GM18870 (cell line): Measurements from ENCODE around the gene SYT8.
A peak's percentile ranks its signal among the peaks of the same experiment; 100 is the strongest.

Experiments used
- ATAC-seq: cut with Tn5 transposase; IDR thresholded peaks from one replicate; pipeline ENCODE4 v1.9.1; 2021; ENCODE audit warnings: moderate library complexity; ENCODE audit not compliant: unreplicated experiment

The SYT8 gene

DNA sequence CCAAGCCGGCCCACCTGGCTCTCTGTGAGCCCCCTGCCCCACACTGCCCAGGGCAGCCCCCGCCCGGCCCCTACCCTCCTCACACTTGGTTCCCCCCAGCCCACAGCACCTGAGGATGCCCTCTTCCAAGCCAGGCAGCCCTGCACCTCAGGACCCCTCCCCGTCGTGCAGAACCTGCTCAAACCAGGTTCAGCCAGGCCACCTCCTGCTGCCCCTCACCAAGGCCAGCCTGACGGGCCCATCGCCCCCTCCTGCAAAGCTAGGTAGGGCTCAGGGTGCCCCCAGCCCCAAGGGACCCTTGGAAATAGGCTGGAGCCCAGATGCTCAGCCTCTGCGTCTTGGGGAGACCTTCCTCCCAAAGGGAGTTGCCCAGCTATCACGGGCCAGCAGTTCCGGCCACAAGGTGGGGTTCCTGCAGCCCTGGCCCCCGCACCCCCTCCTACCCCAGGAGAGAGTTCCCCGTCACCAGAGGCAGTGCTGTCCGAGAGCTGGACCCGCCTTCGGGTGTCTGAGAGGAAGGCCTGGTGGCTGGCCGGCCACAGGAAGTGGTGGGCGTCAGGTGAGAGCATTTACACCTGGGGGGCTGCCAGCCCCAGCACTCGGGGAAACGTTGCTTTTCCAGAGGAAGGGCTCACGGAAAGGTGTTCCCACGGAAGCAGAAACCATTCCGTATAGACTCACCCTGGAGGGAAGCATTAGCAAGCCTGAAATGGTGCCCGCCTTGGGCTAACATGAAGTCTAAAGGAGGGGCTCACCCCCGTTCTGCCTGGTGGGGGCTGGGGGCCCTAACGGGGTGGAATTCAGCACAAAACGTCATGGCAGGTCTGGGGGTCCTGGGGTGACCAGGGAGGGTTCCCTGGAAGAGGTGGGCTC, 3.2 kb upstream of the SYT8 start:
- no peak for ATAC-seq

DNA sequence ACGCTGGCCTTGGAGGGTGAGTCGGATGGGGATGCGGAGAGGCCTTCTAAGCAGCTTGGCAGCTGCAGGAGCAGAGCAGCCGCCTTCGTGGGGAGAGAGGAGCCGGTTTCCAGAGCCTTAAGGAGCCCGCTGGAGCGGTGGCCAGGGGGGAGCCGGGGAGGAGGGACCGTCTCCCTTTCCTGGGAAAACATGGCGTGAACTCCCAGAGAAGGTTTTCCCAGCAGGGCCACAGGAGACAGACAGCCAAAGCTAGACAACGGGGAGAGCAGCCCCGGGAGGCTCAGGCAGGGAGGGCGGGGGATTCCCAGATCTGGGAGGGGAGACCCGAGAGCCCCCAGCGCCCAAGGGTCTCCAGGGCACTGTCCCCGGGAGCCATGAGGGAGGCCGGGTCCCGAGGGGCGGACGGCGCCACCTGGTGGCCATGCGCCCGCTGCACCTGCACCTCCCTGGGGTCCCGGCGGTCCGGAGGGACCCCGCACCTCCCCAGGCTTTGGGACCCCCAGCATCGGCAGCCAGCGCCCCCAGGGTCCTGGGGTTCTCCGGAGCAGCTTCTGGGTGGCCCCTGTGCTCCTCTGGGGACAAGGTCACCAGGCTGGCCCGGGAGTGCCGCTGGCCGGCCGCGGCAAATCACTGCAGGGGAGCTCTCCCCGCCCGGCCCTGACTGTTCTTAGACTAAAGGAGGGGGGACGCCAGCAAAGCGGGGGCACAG, 2.4 kb upstream of the SYT8 start:
- no peak for ATAC-seq

DNA sequence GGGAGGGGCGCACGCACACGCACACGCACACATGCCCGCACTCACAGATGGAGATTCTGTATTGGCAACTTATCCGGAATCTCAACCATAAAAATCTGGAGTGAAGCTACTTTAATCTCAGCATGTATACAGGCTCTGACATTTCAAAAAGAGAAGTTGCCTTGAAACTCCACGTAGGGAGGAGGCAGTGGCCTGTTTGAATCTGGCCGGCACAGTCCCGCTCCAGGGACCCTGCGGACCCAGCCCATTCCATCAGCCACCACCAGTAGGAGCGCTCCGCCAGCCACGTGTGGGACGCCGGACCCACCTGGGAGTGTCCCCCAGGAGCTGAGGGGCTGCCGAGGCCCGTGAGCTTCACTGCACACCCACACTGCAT, 1.9 kb upstream of the SYT8 start:
- ATAC-seq, result no peak

DNA sequence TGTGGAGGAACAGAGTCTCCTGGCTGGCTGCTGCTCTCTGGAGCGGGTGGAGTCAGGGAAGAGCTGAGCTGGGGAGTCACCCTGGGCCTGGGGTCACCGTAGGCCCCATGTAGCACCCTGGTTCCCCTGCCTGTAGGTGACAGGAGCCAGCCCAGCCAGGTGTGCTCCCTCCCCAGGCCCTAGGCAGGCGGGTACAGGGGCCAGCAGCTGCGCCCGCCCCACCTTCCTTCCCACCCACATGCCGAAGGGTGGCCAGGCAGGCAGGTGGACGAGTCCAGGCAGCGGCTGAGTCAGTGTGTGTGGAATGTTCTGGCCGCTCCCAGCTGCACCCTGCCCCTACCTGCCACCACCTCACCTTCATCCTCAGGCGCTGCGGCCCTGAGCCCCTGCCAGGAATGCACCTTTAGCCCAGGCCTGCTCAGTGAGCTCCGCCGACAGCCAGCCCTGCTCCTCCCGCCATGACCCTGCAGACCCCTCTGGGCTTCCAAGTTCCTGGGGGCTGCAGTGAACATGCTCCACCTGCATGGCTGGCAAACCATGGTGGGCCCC, 654 bp upstream of the SYT8 start:
- no peak for ATAC-seq

DNA sequence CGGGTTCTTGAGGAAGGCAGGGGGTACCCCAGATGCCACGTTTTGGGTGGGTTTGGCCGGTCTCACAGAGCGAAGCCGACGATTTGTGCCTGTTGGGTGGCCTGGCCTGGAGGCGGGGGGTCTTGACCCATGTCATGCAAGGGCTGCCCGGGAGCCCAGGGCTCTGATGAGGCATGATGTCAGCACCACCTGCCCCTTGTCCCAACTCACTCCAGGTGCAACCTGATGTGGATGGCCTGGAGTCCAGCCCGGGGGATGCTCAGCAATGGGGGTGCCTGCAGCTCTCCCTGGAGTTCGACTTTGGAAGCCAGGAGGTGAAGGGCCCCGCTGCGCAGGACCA, 851 bp downstream of the SYT8 start:
- no peak for ATAC-seq

- no peak for ATAC-seq
Measured at GRCh38 chr11:1836011-1836945, 1.5 kb downstream of the SYT8 start.

GRCh38 chr11:1837171-1838076, 2.6 kb downstream of the SYT8 start:
- peak; percentile 41 for ATAC-seq

GRCh38 chr11:1838077-1838425, 3.3 kb downstream of the SYT8 start:
- peak; percentile 2 for ATAC-seq

DNA sequence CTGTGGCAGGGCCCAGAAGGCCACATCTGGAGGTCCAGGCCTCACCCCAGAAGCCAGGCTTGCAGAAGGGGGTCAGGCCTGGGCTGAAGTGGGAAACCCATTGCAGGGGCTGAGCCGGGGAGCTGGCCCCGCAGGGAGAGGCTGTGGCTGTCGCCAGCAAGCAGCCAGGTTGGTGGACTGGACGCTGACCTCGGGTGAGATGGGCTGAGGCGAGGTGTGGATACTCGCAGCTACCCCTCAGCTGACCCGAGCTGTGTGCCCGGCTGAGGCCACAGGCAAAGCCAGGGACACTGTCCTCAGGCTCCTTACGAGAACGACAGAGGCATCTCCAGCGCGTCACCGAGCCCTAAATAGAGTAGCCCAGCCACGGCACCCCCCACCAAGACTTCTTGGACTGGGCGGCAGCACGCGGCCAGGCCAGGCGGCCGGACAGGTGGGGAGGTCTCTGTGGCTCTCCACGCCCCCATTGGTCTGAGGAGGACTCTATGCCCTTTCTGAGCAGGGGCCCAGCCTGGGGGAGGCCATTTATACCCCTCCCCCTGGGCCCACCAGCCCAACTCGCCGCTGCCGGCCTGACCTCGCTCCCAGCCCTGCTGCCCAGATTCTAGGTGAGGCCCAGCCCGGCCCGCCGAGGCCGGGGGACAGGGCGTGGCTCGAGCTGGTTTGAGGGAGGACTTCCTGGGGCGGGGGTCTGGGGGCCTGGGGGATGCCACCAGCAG, 3.8 kb downstream of the SYT8 start, which contains the start of gene TNNI2:
Gene TNNI2, plus strand, starts transcription at position 556 of the 719 bp plus-strand sequence. CDS start 716 bp downstream, outside the sequence.
- ATAC-seq, result no peak

DNA sequence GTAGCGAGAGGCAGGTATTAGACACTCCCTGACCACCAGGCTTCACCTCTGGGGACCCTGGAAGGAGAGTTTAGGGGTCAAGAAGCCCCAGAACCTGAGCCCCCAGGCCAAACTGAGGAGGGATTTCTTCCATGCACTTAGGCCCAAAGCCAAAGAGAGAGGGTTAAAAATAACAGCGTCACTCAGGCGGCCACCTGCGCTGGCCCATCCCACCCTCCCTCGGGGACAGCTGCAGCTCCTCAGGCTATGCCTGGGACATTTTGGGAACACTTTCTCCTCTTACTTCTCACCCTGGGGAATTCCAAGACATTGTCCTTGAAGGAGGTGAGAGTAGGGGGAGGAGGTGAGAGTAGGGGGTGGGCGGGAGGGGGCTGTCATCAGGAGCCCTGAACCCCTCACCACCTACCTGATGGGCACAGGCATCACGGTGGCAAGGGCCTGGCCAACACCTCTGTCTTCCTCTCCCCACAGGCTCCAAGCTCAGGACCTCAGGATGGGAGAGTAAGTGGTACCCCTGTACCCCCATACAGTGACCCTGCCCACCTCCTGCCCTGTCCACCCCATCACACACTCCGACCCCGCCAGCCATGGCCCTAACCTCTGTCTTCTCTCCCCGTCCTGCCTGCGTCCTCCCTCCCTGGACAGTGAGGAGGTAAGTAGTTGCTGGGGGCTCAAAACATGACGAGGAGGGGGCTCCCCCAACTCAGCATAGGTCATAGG, 4.6 kb downstream of the SYT8 start:
- ATAC-seq, result no peak

DNA sequence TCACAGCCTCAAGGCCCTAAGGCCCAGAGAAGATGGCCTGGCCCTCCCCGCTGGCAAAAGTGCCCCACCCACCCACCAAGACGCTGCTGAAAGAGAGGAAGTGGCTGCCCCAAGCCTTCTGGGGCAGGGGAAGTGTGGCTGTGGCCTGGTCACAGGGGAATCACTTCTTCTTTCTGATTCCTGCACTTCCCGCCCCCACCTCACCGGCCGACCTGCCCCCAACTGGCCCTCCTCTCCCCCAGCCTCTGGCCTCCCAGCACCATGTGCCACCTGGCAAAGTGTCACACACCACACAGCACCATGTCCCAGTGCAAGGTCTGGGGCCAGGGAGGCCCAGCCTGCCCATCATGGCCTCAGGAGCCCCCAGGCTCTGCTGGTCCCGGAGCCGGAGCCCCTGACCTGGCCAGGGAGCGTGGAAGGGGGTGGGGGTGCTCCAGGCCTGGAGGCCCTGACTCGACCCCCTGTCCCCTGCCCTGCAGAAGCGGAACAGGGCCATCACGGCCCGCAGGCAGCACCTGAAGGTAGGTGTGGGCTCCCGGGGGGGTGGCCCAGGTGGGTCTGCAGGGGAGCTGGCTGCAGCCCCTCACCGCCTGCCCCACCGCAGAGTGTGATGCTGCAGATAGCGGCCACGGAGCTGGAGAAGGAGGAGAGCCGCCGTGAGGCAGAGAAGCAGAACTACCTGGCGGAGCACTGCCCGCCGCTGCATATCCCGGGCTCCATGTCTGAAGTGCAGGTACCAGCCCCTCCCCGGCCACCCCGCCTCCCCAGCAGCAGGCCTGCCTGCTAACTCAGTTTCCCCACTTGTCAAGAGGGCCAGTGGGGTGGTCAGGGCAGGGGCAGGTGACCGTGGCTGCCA, 5.4 kb downstream of the SYT8 start:
- no peak for ATAC-seq

DNA sequence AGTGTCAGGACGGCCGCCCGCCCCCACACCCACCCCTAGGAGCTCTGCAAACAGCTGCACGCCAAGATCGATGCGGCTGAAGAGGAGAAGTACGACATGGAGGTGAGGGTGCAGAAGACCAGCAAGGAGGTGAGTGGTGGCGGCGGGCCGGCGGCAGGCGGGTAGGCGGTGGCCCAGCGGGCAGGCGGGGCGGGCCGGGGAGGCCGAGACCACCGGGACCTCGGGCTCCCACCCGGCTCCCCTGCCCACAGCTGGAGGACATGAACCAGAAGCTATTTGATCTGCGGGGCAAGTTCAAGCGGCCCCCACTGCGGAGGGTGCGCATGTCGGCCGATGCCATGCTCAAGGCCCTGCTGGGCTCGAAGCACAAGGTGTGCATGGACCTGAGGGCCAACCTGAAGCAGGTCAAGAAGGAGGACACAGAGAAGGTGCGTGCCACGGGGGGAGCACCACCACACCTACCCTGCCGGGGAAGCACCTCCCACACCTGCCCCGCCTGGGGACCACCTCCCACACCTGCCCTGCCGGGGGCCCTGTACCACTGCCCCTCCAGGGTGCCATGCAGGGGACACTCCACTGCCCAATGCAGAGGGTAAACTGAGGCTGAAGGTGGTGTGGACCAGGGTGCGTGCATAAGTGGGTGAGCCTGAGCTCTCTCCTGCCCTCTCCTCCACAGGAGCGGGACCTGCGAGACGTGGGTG, 6.1 kb downstream of the SYT8 start:
- ATAC-seq, result no peak

DNA sequence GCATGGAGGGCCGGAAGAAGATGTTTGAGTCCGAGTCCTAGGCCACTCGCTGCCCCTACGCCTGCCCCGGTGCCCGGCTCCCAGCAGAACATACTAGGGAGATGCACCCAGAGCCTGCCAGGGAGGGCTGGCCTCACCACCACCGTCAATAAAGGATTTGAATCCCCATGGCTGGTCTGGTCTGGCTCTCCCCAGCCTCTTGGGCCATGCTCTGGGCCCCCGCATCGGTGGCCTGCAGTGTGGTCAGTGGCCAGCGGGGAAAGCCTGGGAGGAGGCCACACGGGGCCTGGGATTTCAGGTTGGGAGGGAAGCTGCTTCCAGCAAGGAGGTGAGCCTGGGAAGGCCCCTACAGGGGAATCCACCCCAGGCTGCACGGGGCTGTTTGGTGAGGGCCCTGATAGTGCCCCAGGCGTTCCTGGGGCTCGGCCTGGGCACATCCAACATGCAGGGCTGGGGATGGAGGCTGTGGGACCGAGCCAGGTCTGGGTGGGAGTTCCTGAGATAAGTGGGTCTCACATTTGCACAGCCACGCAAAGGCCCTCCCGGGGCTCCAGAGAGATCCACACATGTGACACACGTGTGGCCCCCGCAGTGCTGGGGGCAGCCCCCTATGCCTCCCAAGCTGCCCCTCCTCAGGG, 6.8 kb downstream of the SYT8 start:
- ATAC-seq, result no peak

DNA sequence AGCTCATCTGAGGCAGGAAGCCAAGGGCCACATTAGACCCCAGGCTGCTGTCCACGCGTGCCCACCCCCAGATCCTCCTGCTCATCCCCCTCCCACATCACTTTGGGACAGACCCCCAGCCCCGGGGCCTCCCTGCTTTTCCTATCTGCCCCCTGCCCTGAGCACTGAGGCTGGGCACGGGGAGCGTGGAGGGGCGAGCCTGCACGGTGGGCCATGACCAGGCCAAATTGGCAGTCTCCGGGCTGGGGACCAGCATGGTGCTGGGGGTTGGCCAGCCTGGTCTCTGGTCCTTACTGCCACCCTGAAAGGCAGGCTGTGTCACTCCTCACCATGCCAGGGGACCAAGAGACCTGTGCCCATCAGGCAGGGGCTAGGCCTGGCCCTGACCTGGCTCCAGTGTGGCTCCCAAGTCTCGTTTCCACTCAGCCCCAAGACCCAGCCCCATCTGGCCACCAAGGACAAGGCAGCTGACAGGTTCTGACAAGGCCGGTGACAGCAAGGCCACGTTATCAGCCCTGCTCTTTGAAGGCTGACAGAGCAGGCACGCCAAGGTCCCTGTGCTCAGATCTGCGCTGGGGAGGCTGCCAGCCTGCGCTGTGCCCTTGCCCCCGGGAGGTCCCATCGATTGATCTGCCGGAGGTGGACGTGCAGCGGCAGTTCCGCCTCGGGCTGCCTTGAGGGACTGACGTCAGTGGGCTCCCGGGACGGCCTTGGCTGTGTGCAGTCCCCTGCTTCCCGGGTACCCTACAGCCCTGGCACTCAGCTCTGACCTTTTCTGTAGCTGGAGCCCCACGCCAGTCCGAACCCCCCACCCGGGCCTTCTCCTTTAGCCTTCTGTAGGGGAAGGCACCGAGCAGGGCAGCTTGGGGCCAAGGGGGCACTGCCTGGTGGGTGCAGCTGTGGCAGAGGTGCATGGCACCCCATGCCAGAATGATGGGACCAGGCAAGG, 7.6 kb downstream of the SYT8 start:
- no peak for ATAC-seq

DNA sequence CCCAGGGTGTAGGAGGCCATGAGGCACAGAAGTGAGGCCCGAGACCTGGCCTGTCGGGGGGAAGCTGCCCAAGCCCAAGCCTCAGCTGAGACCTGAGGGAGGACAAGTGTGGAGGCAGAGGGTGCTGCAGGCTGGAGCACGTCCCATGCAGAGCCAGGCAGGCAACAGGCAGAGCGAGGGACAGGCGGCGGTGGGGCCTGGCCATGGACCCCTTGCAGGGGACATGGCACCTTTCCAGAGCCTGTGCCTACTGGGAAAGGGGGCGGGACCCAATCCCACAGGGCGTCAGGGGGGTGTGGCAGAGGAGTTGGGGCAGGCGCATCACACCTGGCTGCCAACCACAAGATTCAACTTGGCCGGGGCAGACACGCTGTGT, 8.3 kb downstream of the SYT8 start:
- ATAC-seq, result no peak

DNA sequence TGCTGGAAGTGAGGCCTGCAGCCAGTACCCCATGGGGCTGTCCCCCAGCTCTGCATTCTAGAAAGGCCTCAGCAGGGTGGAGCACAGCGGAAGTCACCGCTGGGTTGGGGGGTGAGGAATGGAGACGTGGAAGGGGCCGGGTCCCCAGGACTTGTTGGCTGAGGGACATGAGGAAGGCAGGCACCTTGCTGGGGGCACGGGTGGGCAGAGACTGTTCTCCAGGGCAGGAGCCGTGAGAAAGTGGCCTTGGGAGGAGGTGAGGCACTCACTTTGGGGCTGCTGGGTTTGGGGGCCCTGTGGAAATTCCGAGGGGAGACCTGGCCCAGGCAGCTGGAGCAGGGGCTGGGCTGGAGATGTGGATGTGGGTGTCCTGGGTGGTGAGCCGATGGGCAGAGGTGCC, 9.0 kb downstream of the SYT8 start:
- no peak for ATAC-seq
